ENCODE data around the gene PPP1R12C. TPM values are rescaled to one million over a fixed set of nuclear protein-coding genes. Genes with fewer than 3 reads are reported as not detected.

PPP1R12C gene
- total RNA-seq, 1 experiment from 2014 or later: 158 TPM

DNA sequence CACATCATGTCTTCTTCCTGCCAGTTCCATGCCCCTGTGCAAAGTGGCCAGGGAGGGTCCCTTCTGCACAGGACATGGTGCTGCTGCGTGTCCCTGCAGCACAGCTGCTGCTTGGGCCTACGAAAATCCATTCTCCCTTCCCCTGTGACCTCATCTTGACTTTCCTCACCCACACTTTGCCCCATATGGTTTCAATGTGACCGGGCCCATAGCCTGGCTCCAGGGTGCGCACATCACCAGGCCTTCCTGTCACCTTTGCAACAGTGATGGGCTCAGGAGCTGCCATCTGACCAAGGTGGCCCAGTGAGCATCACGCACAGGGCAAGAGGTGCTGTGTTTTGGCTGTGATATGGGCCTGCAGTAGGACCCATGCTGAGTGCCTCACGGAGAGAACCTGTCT is 10.8 kb downstream of the PPP1R12C start:
- ATAC-seq: 0 out of 2 replicates have a peak, but pooled peaks have one; percentile 19
- Histone ChIP-seq H3K27me3 (ENCODE audit: control insufficient read depth, insufficient read depth, low read length) (no peaks in the 10 kb centered on the region), H3K27ac (ENCODE audit: low read length) (no peak overlapping the region), H3K36me3 (ENCODE audit: control insufficient read depth, insufficient read depth, low read length) (no peaks in the 10 kb centered on the region), H3K4me3 (ENCODE audit: low read depth in 2 of 2, low read length in 2 of 2) (no peak overlapping the region), H3K9me3 (ENCODE audit: control insufficient read depth, insufficient read depth, low read depth, low read length) (no peaks in the 10 kb centered on the region), H3K4me1 (ENCODE audit: control insufficient read depth, insufficient read depth, low read length) (no peaks in the 10 kb centered on the region)
- intact Hi-C loops (cut with micrococcal nuclease; ENCODE audit: unreplicated experiment) (no loop called here), in situ Hi-C loops (cut with HindIII; ENCODE audit: low pct_unique_long_range_greater_than_20kb, low sequenced_read_pairs) (no loop called here)
- CTCF ChIA-PET: no interaction called here
- TF ChIP-seq, protein P1, sequence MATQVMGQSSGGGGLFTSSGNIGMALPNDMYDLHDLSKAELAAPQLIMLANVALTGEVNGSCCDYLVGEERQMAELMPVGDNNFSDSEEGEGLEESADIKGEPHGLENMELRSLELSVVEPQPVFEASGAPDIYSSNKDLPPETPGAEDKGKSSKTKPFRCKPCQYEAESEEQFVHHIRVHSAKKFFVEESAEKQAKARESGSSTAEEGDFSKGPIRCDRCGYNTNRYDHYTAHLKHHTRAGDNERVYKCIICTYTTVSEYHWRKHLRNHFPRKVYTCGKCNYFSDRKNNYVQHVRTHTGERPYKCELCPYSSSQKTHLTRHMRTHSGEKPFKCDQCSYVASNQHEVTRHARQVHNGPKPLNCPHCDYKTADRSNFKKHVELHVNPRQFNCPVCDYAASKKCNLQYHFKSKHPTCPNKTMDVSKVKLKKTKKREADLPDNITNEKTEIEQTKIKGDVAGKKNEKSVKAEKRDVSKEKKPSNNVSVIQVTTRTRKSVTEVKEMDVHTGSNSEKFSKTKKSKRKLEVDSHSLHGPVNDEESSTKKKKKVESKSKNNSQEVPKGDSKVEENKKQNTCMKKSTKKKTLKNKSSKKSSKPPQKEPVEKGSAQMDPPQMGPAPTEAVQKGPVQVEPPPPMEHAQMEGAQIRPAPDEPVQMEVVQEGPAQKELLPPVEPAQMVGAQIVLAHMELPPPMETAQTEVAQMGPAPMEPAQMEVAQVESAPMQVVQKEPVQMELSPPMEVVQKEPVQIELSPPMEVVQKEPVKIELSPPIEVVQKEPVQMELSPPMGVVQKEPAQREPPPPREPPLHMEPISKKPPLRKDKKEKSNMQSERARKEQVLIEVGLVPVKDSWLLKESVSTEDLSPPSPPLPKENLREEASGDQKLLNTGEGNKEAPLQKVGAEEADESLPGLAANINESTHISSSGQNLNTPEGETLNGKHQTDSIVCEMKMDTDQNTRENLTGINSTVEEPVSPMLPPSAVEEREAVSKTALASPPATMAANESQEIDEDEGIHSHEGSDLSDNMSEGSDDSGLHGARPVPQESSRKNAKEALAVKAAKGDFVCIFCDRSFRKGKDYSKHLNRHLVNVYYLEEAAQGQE (IDR thresholded peaks at IDR 0.05; ENCODE audit: insufficient read depth in 1 of 2, low read depth in 2 of 2, low read length in 1 of 2): no peak
- TF ChIP-seq SIN3A (IDR thresholded peaks at IDR 0.05; ENCODE audit: borderline replicate concordance, insufficient read depth, low read depth, low read length): no peak
- TF ChIP-seq POLR2AphosphoS5 (IDR thresholded peaks at IDR 0.05; ENCODE audit: low read depth, low read length): no peak
- TF ChIP-seq, protein P2, sequence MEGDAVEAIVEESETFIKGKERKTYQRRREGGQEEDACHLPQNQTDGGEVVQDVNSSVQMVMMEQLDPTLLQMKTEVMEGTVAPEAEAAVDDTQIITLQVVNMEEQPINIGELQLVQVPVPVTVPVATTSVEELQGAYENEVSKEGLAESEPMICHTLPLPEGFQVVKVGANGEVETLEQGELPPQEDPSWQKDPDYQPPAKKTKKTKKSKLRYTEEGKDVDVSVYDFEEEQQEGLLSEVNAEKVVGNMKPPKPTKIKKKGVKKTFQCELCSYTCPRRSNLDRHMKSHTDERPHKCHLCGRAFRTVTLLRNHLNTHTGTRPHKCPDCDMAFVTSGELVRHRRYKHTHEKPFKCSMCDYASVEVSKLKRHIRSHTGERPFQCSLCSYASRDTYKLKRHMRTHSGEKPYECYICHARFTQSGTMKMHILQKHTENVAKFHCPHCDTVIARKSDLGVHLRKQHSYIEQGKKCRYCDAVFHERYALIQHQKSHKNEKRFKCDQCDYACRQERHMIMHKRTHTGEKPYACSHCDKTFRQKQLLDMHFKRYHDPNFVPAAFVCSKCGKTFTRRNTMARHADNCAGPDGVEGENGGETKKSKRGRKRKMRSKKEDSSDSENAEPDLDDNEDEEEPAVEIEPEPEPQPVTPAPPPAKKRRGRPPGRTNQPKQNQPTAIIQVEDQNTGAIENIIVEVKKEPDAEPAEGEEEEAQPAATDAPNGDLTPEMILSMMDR (IDR thresholded peaks at IDR 0.05): no peak
- no peak for TF ChIP-seq TCF7L2 (IDR thresholded peaks at IDR 0.05; ENCODE audit: low read depth, low read length)
- POLR2A ChIA-PET: interaction anchor here (0.6 kb wide), 1 partner anchor 166 kb away, joined by 5 read pairs; no protein-coding TSS in a partner anchor
- BruUV-seq (replicated peaks): no TSS peak
- no peak for DNase-seq (ENCODE audit: low read depth, low spot score)

DNA sequence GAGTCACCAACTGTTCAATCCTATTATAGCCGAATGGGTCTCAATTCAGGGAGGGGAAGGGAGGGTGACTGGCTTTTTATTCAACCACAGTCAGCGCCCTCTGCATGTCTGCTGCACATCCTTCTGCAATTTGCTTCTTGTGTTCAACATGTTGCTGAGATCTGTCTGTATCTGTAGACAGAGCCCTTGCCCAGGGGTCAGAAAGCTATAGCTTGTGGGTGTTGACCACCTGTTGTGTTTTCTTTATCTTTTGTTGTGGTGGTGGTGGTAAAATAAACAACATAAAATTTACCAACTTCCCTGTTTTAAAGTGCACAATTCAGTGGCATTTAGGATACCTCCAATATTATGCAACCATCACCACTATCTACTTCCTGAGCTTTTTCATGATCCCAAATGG is 12.2 kb downstream of the PPP1R12C start:
- no TSS peak for BruUV-seq (replicated peaks)
- DNase-seq (ENCODE audit: low read depth, low spot score) (no peak), ATAC-seq (no peak)
- CTCF ChIA-PET: interaction anchor here (0.9 kb wide), 1 partner anchor 21 kb away, joined by 3 read pairs; no protein-coding TSS in a partner anchor
- Histone ChIP-seq H3K27me3 (ENCODE audit: control insufficient read depth, insufficient read depth, low read length) (no peaks in the 10 kb centered on the region), H3K9me3 (ENCODE audit: control insufficient read depth, insufficient read depth, low read depth, low read length) (no peaks in the 10 kb centered on the region), H3K36me3 (ENCODE audit: control insufficient read depth, insufficient read depth, low read length) (no peaks in the 10 kb centered on the region), H3K27ac (ENCODE audit: low read length) (no peak overlapping the region), H3K4me1 (ENCODE audit: control insufficient read depth, insufficient read depth, low read length) (no peaks in the 10 kb centered on the region; the same call in 1 of the 2 replicates), H3K4me3 (ENCODE audit: low read depth in 2 of 2, low read length in 2 of 2) (no peak overlapping the region)
- TF ChIP-seq, protein P1 (IDR thresholded peaks at IDR 0.05; ENCODE audit: insufficient read depth in 1 of 2, low read depth in 2 of 2, low read length in 1 of 2): no peak
- TF ChIP-seq SIN3A (IDR thresholded peaks at IDR 0.05; ENCODE audit: borderline replicate concordance, insufficient read depth, low read depth, low read length) (no peak), TCF7L2 (IDR thresholded peaks at IDR 0.05; ENCODE audit: low read depth, low read length) (no peak), POLR2AphosphoS5 (IDR thresholded peaks at IDR 0.05; ENCODE audit: low read depth, low read length) (no peak)
- TF ChIP-seq, protein P2 (IDR thresholded peaks at IDR 0.05): no peak
- intact Hi-C loops (cut with micrococcal nuclease; ENCODE audit: unreplicated experiment) (no loop called here), in situ Hi-C loops (cut with HindIII; ENCODE audit: low pct_unique_long_range_greater_than_20kb, low sequenced_read_pairs) (no loop called here)
- POLR2A ChIA-PET: interaction anchor here (0.5 kb wide), 1 partner anchor 59 kb away, joined by 5 read pairs; no protein-coding TSS in a partner anchor
